ENCODE data around the gene APOBEC3H. TPM values are rescaled to one million over a fixed set of nuclear protein-coding genes. Genes with fewer than 3 reads are reported as not detected.
"Not testable (repeated sequence)": the region's sequence is repeated elsewhere in the genome, so short reads cannot be mapped to it uniquely, and the experiment has no call there.

Gene APOBEC3H
- total RNA-seq, 1 donor from 2014 or later: not detected

DNA sequence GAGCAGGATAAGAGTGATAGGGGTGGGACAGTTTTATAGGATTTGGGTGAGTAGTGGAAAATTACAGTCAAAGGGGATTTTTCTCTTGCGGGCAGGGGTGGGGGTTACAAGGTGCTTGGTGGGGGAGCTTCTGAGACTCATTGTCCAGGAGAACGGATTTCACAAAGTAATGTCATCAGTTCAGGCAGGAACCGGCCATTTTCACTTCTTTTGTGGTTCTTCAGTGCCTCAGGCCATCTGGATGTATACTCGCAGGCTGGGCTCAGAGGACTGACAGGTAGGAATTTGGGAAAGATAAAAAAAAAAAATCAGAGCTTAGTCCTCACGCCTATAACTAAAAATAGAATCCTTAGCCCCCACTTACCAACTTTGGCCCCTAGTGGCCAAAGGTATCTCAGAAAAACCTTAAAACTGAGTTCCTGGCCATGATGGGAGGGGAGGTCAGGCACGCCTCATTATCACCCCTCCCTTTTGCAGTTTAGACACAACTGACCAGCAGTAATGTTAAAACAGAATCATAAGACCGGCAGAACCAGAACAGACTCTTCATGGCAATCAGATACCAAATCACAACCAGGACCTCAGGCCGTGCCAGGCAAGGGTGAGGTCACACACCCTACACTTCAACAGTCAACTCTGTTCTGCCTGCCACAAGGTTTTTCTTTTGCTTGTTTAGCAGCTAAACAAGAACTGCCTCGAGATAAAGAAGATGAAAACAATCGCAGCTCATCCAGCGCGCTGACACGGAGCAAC lies 28.8 kb upstream of the APOBEC3H start:
- TF ChIP-seq, protein P1, sequence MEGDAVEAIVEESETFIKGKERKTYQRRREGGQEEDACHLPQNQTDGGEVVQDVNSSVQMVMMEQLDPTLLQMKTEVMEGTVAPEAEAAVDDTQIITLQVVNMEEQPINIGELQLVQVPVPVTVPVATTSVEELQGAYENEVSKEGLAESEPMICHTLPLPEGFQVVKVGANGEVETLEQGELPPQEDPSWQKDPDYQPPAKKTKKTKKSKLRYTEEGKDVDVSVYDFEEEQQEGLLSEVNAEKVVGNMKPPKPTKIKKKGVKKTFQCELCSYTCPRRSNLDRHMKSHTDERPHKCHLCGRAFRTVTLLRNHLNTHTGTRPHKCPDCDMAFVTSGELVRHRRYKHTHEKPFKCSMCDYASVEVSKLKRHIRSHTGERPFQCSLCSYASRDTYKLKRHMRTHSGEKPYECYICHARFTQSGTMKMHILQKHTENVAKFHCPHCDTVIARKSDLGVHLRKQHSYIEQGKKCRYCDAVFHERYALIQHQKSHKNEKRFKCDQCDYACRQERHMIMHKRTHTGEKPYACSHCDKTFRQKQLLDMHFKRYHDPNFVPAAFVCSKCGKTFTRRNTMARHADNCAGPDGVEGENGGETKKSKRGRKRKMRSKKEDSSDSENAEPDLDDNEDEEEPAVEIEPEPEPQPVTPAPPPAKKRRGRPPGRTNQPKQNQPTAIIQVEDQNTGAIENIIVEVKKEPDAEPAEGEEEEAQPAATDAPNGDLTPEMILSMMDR (IDR thresholded peaks at IDR 0.05; ENCODE audit: insufficient read depth, low read length, poor library complexity, severe bottlenecking): no peak
- Histone ChIP-seq H3K27me3 (ENCODE audit: control insufficient read depth, insufficient read depth, low read length) (no peaks in the 10 kb centered on the region), H3K4me3 (ENCODE audit: low read depth, low read length) (no peak overlapping the region), H3K36me3 (ENCODE audit: control insufficient read depth, insufficient read depth, low read length) (no peaks in the 10 kb centered on the region)
- no peak for DNase-seq (ENCODE audit: low read depth)

DNA sequence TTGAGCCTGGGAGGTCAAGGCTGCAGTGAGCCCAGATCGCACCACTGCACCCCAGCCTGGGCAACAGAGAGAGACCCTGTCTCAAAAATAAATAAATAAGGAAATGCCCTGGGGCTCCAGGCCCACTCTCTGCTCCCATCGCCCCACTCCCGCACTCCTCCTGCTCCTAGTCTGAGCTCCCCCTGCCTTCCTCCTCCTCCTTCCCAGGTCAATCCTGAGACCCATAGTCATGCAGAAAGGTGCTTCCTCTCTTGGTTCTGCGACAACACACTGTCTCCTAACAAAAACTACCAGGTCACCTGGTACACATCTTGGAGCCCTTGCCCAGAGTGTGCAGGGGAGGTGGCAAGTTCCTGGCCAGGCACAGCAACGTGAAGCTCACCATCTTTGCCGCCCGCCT lies 26.9 kb upstream of the APOBEC3H start:
- TF ChIP-seq, protein P1 (IDR thresholded peaks at IDR 0.05; ENCODE audit: insufficient read depth, low read length, poor library complexity, severe bottlenecking): no peak
- no peak for DNase-seq (ENCODE audit: low read depth)
- Histone ChIP-seq H3K36me3 (ENCODE audit: control insufficient read depth, insufficient read depth, low read length) (no peaks in the 10 kb centered on the region), H3K27me3 (ENCODE audit: control insufficient read depth, insufficient read depth, low read length) (no peaks in the 10 kb centered on the region), H3K4me3 (ENCODE audit: low read depth, low read length) (no peak overlapping the region)

DNA sequence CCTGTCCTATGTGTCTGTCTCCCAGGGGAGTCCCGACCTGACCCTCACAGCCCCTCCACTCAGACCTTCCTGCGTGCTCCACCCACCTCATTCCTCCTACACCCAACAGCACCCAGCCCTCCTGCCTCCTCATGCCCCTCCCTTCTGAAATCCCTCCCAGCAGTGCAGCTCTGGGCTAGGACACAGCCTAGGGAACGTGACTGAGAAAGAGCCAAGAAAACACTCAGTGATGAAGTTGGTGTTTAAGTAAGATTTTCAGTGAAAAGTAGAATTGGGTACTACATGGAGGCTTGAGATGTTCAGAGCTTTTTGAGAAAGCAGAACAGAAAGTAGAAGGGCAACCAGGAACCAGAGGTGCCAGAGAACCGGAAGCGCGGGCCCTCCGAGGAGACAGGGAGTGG lies 24.5 kb upstream of the APOBEC3H start:
- H3K27me3 ChIP-seq (ENCODE audit: control insufficient read depth, insufficient read depth, low read length); H3K4me3 ChIP-seq (ENCODE audit: low read depth, low read length); DNase-seq (ENCODE audit: low read depth): not testable (repeated sequence)

DNA sequence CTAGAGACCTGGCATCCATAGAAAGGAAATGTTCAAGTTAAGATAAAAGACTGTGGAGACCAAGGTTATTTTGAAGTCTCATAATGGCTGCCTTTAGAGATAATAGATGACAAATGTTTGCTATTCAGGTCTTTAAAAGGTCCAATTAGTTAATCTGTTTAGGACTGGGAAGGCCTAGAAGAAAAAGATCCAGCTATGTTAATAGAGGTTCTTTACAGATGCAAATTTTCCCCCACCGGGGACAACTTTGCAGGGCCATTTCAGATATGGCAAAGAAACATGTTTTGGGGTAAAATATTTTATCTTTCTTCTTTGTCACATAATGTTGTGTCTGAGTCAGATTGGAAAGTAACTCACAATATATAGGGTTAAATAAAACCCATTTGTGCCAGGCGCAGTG lies 23.1 kb upstream of the APOBEC3H start:
- Histone ChIP-seq H3K27me3 (ENCODE audit: control insufficient read depth, insufficient read depth, low read length) (no peaks in the 10 kb centered on the region), H3K36me3 (ENCODE audit: control insufficient read depth, insufficient read depth, low read length) (no peaks in the 10 kb centered on the region), H3K4me3 (ENCODE audit: low read depth, low read length) (no peak overlapping the region)
- TF ChIP-seq, protein P1 (IDR thresholded peaks at IDR 0.05; ENCODE audit: insufficient read depth, low read length, poor library complexity, severe bottlenecking): no peak
- no peak for DNase-seq (ENCODE audit: low read depth)

More for the DNA sequence above, 24.5 kb upstream of the APOBEC3H start:
- not testable (repeated sequence) for H3K36me3 ChIP-seq (ENCODE audit: control insufficient read depth, insufficient read depth, low read length)

DNA sequence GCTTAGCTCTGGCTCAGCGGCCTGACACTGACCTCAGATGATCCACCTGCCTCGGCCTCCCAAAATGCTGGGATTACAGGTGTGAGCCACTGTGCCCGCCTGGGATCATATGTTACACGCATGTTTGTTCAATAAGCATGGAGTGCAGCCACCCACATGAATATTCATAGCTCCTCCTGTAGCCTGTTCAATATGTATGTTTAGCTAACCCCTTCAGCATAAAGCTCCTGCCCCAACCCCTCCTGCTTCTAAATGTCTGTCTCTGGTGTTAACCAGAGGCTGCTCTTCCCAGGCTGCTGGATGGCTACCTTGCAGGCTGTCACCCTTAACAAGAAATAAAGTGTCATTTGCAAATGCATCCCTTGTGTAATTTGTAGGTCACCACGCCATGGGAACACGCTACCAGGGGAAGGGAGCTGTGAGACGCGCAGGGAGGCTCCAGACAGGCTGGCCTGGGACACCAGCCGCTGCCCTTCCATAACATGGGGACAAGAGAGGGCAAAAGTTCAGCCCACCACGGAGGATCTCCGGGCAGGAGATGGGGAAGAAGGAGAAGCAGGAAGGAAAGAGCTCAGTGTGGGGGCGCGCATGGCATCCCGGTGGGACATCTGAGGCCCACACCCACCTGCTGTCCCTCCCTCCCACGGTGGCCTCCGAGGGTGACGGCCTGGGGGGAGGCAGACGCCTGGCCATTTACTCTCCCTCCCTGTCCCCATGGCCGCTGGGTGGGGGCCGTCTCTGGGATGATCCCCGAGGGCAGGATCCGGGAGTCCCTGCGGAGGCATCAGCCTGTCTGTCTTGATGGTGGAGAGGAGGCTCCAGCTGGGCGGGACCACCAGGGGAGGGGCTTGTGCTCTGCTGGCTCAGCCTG lies 20.7 kb upstream of the APOBEC3H start:
- not testable (repeated sequence) for H3K36me3 ChIP-seq (ENCODE audit: control insufficient read depth, insufficient read depth, low read length); H3K27me3 ChIP-seq (ENCODE audit: control insufficient read depth, insufficient read depth, low read length); H3K4me3 ChIP-seq (ENCODE audit: low read depth, low read length); DNase-seq (ENCODE audit: low read depth)

DNA sequence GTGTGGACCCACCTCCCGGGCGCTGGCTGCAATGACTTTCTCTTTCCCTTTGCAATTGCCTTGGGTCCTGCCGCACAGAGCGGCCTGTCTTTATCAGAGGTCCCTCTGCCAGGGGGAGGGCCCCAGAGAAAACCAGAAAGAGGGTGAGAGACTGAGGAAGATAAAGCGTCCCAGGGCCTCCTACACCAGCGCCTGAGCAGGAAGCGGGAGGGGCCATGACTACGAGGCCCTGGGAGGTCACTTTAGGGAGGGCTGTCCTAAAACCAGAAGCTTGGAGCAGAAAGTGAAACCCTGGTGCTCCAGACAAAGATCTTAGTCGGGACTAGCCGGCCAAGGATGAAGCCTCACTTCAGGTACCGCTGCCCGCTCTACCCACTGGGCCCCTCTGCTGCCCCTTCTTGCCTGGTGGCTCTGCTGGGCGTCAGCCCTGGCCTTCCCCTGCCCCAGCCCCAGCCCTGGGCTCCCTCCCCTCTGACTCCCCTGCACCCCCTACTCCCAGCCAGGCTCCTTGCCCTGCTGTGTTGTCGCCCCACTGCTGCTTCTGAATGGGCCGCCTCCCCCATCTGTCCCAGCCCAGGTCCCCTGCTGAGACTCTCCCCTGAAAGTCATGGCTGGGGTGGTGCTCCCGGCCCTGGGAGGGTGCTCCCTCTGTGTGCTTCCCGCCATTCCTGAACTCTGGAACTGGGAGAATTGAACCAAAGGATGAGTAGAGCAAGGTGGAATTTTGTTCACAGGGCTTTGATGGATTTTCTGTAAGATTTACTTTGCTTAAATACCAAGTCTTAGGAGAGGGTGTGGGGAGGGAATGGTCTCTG lies 19.8 kb upstream of the APOBEC3H start, which contains the start of gene APOBEC3G:
Gene APOBEC3G (plus strand): TSS at position 250 of the 815 bp plus-strand sequence. CDS start 87 bp downstream, at position 337.
- DNase-seq (ENCODE audit: low read depth); H3K36me3 ChIP-seq (ENCODE audit: control insufficient read depth, insufficient read depth, low read length); H3K27me3 ChIP-seq (ENCODE audit: control insufficient read depth, insufficient read depth, low read length): not testable (repeated sequence)
- peak within 1 kb of the TSS; percentile 22 for H3K4me3 ChIP-seq (ENCODE audit: low read depth, low read length)

DNA sequence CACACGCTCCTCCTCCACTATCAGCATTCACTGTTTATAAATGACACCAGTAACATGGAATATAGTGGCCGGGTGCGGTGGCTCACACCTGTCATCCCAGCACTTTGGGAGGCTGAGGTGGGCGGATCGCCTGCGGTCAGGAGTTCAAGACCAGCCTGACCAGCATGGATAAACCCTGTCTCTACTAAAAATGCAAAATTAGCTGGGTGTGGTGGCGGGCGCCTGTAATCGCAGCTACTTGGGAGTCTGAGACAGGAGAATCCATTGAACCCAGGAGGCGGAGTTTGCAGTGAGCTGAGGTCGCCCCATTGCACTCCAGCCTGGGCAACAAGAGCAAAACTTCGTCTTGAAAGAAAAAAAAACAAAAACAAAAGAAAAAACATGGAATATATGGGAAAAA lies 19.1 kb upstream of the APOBEC3H start:
- not testable (repeated sequence) for H3K27me3 ChIP-seq (ENCODE audit: control insufficient read depth, insufficient read depth, low read length); H3K4me3 ChIP-seq (ENCODE audit: low read depth, low read length); H3K36me3 ChIP-seq (ENCODE audit: control insufficient read depth, insufficient read depth, low read length); DNase-seq (ENCODE audit: low read depth)
